NCI-H774 (cell line): Measurements from ENCODE around the gene MXRA7.

Experiments used
- DNase-seq: peaks from one replicate; lab custom pipeline; 2025; lab: John Stamatoyannopoulos, UW

MXRA7 gene

GRCh38 chr17:76696763-76697701, 13.7 kb downstream of the MXRA7 start:
- no peak for DNase-seq

- DNase-seq = no peak
Measured at GRCh38 chr17:76695059-76695831, 15.5 kb downstream of the MXRA7 start.

- DNase-seq = peak; percentile 40
Measured at GRCh38 chr17:76691379-76692191, 19.2 kb downstream of the MXRA7 start.

- no peak for DNase-seq
Measured at GRCh38 chr17:76690596-76691280, 20.0 kb downstream of the MXRA7 start.

GRCh38 chr17:76689859-76690258, 20.9 kb downstream of the MXRA7 start:
- no peak for DNase-seq

- DNase-seq = no peak
Measured at GRCh38 chr17:76688165-76688622, 22.6 kb downstream of the MXRA7 start.

GRCh38 chr17:76687298-76688164, 23.2 kb downstream of the MXRA7 start:
- DNase-seq = no peak

GRCh38 chr17:76686538-76687297, 24.0 kb downstream of the MXRA7 start:
- DNase-seq = no peak

- no peak for DNase-seq
Measured at GRCh38 chr17:76685846-76686245, 24.9 kb downstream of the MXRA7 start.

GRCh38 chr17:76685366-76685765, 25.4 kb downstream of the MXRA7 start:
- no peak for DNase-seq

GRCh38 chr17:76684756-76685155, 26.0 kb downstream of the MXRA7 start:
- DNase-seq = no peak

GRCh38 chr17:76683921-76684745, 26.6 kb downstream of the MXRA7 start:
- DNase-seq = no peak

- DNase-seq = no peak
Measured at GRCh38 chr17:76683011-76683755, 27.6 kb downstream of the MXRA7 start.

GRCh38 chr17:76682296-76682695, 28.5 kb downstream of the MXRA7 start:
- DNase-seq = no peak

GRCh38 chr17:76681222-76682137, 29.3 kb downstream of the MXRA7 start:
- peak; percentile 61 for DNase-seq

GRCh38 chr17:76679239-76679638, 31.5 kb downstream of the MXRA7 start:
- no peak for DNase-seq

- no peak for DNase-seq
Measured at GRCh38 chr17:76678330-76678729, 32.4 kb downstream of the MXRA7 start.
